PC-9 (cell line): ENCODE data around the gene HIGD1A. TPM values are rescaled to one million over a fixed set of nuclear protein-coding genes. Genes with fewer than 3 reads are reported as not detected.

Source experiments
- BruUV-seq: library from RNA; stranded (reverse); fragments of 400-500 nt; replicated peaks from 2 replicates; lab custom pipeline; 2021; lab: Mats Ljungman, UMichigan
- CTCF ChIA-PET: fragments of 300-600 bp; sonication (Branson Sonifier 250); formaldehyde crosslinking; loops from one replicate; lab custom pipeline; 2022; ENCODE audit warnings: antibody characterized with exemption; lab: Charles Lee
- POLR2A ChIA-PET: fragments of 300-600 bp; sonication (Branson Sonifier 250); formaldehyde crosslinking; loops from one replicate; lab custom pipeline; 2022; ENCODE audit warnings: antibody characterized with exemption; ENCODE audit not compliant: unreplicated experiment; lab: Charles Lee
- DNase-seq, 2 experiments: peaks; one replicate each; pipeline versions ENCODE4 v3.0.0 to v3.0.0-alpha.2; 2015 to 2022; ENCODE audit warnings: mixed read lengths in 1 of 2
- H2AFZ ChIP-seq: fragments of 200-600 bp; sonication (generic); 2 replicates; pipeline ENCODE4 v1.8.1; 2017; ENCODE audit warnings: antibody characterized with exemption
- H3F3A ChIP-seq: fragments of 200-600 bp; sonication (generic); 2 replicates; pipeline ENCODE4 v1.8.1; 2017; ENCODE audit warnings: antibody characterized with exemption, mild to moderate bottlenecking, low read depth; ENCODE audit not compliant: insufficient read depth
- H3K27ac ChIP-seq: fragments of 200-600 bp; sonication (generic); 2 replicates; pipeline ENCODE4 v1.6.1; 2016; ENCODE audit warnings: mixed run types
- H3K27me3 ChIP-seq: fragments of 200-600 bp; sonication (generic); 2 replicates; pipeline ENCODE4 v1.6.1; 2016; ENCODE audit warnings: low read depth, mixed run types; ENCODE audit not compliant: insufficient read depth
- H3K36me3 ChIP-seq: fragments of 200-600 bp; sonication (generic); 2 replicates; pipeline ENCODE4 v1.6.1; 2016; ENCODE audit warnings: low read depth, mixed run types
- H3K4me1 ChIP-seq: fragments of 200-600 bp; sonication (generic); replicated peaks from 2 replicates; pipeline ENCODE4 v1.6.1; 2016; ENCODE audit warnings: mixed run types; ENCODE audit not compliant: insufficient read depth
- H3K4me2 ChIP-seq: fragments of 200-600 bp; sonication (generic); 2 replicates; pipeline ENCODE4 v1.6.1; 2017; ENCODE audit warnings: mixed run types
- H3K4me3 ChIP-seq: fragments of 200-600 bp; sonication (generic); 2 replicates; pipeline ENCODE4 v1.6.1; 2016; ENCODE audit warnings: mixed run types
- H3K79me2 ChIP-seq: fragments of 200-600 bp; sonication (generic); 2 replicates; pipeline ENCODE4 v1.6.1; 2017; ENCODE audit warnings: low read depth, mixed run types
- H3K9me2 ChIP-seq: fragments of 200-600 bp; sonication (generic); 2 replicates; pipeline ENCODE4 v1.8.1; 2017; ENCODE audit warnings: mild to moderate bottlenecking; ENCODE audit not compliant: insufficient read depth
- H3K9me3 ChIP-seq: fragments of 200-600 bp; sonication (generic); 2 replicates; pipeline ENCODE4 v1.8.1; 2016; ENCODE audit warnings: low read depth; ENCODE audit not compliant: insufficient read depth
- H4K20me1 ChIP-seq: fragments of 200-600 bp; sonication (generic); 2 replicates; pipeline ENCODE4 v1.8.1; 2017; ENCODE audit not compliant: insufficient read depth
- EZH2 ChIP-seq: fragments of 200-600 bp; sonication (generic); IDR thresholded peaks from 2 replicates; pipeline ENCODE4 v1.8.0; 2017; ENCODE audit warnings: antibody characterized with exemption, low read depth
- intact Hi-C: fragments of 100-400 bp; cut with micrococcal nuclease; formaldehyde crosslinking; loops from one replicate; pipeline ENCODE4 v1.10.0; 2022; ENCODE audit not compliant: unreplicated experiment
- total RNA-seq: library from RNA; stranded (reverse); gene quantifications from 2 replicates; pipeline ENCODE4 v1.2.3, GENCODE V29; 2021
- TF ChIP-seq, protein P1 (sequence below): fragments of 200-600 bp; sonication (generic); conservative IDR thresholded peaks from 2 replicates; pipeline ENCODE4 v1.6.1; 2017; ENCODE audit warnings: mixed run types, antibody characterized with exemption, mild to moderate bottlenecking, moderate library complexity

Gene HIGD1A
- total RNA-seq, 1 experiment from 2014 or later = 69.7 TPM

GRCh38 chr3:42752961-42753360, 51.3 kb downstream of the HIGD1A start:
- Histone ChIP-seq H3K9me3 (no peaks in the 10 kb centered on the region), H4K20me1 (no peaks in the 10 kb centered on the region), H3K27ac (no peak overlapping the region), H3K9me2 (no peaks in the 10 kb centered on the region), H3K79me2 (no peaks in the 10 kb centered on the region), H3K4me2 (no peak overlapping the region), H3F3A (no peaks in the 10 kb centered on the region), H2AFZ (no peak overlapping the region), H3K4me1 (0 out of 2 replicates have a peak, but pooled peaks cover 10% of the 10 kb centered on the region), H3K36me3 (no peaks in the 10 kb centered on the region), H3K27me3 (no peaks in the 10 kb centered on the region), H3K4me3 (no peak overlapping the region)
- intact Hi-C loops = no loop called here
- CTCF ChIA-PET = interaction anchor here (0.6 kb wide), 1 partner anchor 154 kb away, joined by 5 read pairs; no protein-coding TSS in a partner anchor
- POLR2A ChIA-PET = no interaction called here
- no TSS peak for BruUV-seq
- DNase-seq = no peak
- TF ChIP-seq, protein P1, sequence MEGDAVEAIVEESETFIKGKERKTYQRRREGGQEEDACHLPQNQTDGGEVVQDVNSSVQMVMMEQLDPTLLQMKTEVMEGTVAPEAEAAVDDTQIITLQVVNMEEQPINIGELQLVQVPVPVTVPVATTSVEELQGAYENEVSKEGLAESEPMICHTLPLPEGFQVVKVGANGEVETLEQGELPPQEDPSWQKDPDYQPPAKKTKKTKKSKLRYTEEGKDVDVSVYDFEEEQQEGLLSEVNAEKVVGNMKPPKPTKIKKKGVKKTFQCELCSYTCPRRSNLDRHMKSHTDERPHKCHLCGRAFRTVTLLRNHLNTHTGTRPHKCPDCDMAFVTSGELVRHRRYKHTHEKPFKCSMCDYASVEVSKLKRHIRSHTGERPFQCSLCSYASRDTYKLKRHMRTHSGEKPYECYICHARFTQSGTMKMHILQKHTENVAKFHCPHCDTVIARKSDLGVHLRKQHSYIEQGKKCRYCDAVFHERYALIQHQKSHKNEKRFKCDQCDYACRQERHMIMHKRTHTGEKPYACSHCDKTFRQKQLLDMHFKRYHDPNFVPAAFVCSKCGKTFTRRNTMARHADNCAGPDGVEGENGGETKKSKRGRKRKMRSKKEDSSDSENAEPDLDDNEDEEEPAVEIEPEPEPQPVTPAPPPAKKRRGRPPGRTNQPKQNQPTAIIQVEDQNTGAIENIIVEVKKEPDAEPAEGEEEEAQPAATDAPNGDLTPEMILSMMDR = no peak
- TF ChIP-seq EZH2 = no peak

- 0 out of 2 replicates have a peak, but pooled peaks cover 10% of the 10 kb centered on the region for H3K4me1 ChIP-seq
- no peaks in the 10 kb centered on the region for H3K27me3 ChIP-seq
- ChIA-PET POLR2A (interaction anchor here (0.6 kb wide), 1 partner anchor 12 kb away, joined by 6 read pairs; no protein-coding TSS in a partner anchor), CTCF (interaction anchor here (0.5 kb wide), 1 partner anchor 218 kb away, joined by 8 read pairs; no protein-coding TSS in a partner anchor)
- no peak for TF ChIP-seq EZH2
- TF ChIP-seq, protein P1 = no peak
- H3F3A ChIP-seq = no peaks in the 10 kb centered on the region
- H3K27ac ChIP-seq = no peak overlapping the region
- H4K20me1 ChIP-seq = no peaks in the 10 kb centered on the region
- H3K79me2 ChIP-seq = no peaks in the 10 kb centered on the region
- intact Hi-C loops = no loop called here
- no peak for DNase-seq
- H3K9me2 ChIP-seq = no peaks in the 10 kb centered on the region
- H3K9me3 ChIP-seq = no peaks in the 10 kb centered on the region
- BruUV-seq = no TSS peak
- no peak overlapping the region for H3K4me3 ChIP-seq
- no peaks in the 10 kb centered on the region for H3K36me3 ChIP-seq
- H3K4me2 ChIP-seq = no peak overlapping the region
- H2AFZ ChIP-seq = no peak overlapping the region
These were observed 51.8 kb downstream of the HIGD1A start for GRCh38 chr3:42752441-42752840.

DNA sequence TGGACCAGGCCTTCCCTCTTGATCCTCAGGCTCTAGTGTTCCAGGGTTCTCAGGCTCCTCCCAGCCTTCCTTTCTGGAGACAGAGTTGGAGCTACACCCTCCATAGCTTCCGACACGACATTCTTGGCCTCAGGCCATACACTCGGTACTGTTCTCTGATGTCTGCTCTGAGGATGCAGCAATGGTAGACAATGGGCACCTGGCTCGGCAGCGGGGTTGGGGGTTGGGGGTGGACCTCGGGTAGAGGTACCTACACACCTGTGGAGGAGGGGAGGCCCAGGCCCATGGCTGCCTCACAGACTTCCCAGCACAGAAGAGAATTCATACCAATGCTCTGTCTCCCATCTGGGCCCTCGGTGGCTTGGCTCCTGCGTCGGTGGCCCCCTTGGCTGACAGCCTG, 52.7 kb downstream of the HIGD1A start:
- Histone ChIP-seq H4K20me1 (no peaks in the 10 kb centered on the region), H3K4me1 (0 out of 2 replicates have a peak, but pooled peaks cover 10% of the 10 kb centered on the region), H3K4me3 (no peak overlapping the region), H3K27ac (no peak overlapping the region), H3K9me2 (no peaks in the 10 kb centered on the region), H2AFZ (no peak overlapping the region), H3K36me3 (no peaks in the 10 kb centered on the region), H3K79me2 (no peaks in the 10 kb centered on the region), H3K9me3 (no peaks in the 10 kb centered on the region), H3K27me3 (no peaks in the 10 kb centered on the region), H3K4me2 (no peak overlapping the region), H3F3A (no peaks in the 10 kb centered on the region)
- no peak for TF ChIP-seq EZH2
- TF ChIP-seq, protein P1 = no peak
- intact Hi-C loops = no loop called here
- no TSS peak for BruUV-seq
- POLR2A ChIA-PET = interaction anchor here (0.6 kb wide), 1 partner anchor 12 kb away, joined by 6 read pairs; no protein-coding TSS in a partner anchor
- CTCF ChIA-PET = no interaction called here
- no peak for DNase-seq
